Renal pelvis (tissue), 3 donors: ENCODE data around the gene TJP2. TPM values are rescaled to one million over a fixed set of nuclear protein-coding genes. Genes with fewer than 3 reads are reported as not detected.

Experiments
- polyA plus RNA-seq, 3 donors: library from polyadenylated mRNA; unstranded; fragments of 120-200 nt; gene quantifications; one replicate each; pipeline ENCODE4 v1.2.1, GENCODE V29; 2013; ENCODE audit not compliant: insufficient read length in 3 of 3

The TJP2 gene
- polyA plus RNA-seq, 3 donors, result 78.1 to 104 (median 101) TPM

Other genes starting within 250 kb of the TJP2 start
- gene PRKACG, start 160.2 kb upstream of the TJP2 start, polyA plus RNA-seq, result not detected
- 10 to 100 TPM; 17.2 to 20.9 (median 17.9) TPM for gene FXN, start 138.5 kb upstream of the TJP2 start, polyA plus RNA-seq
- 1 to 10 TPM; 2.4 to 3.4 (median 3.1) TPM for gene ENTREP1, start 150.9 kb downstream of the TJP2 start, polyA plus RNA-seq